ENCODE results near the gene PCDH18.
"Not testable (repeated sequence)": the region's sequence is repeated elsewhere in the genome, so short reads cannot be mapped to it uniquely, and the experiment has no call there.

Gene PCDH18

GRCh38 chr4:137528673-137529072 lies 3.6 kb downstream of the PCDH18 start:
- DNase-seq: no peak

- no peak for DNase-seq
Observed at GRCh38 chr4:137526681-137527080, 5.6 kb downstream of the PCDH18 start.

- no peak for DNase-seq
Observed at GRCh38 chr4:137524725-137525369, 7.4 kb downstream of the PCDH18 start.

GRCh38 chr4:137523329-137523728 lies 9.0 kb downstream of the PCDH18 start:
- DNase-seq: no peak

- DNase-seq: no peak
Observed at GRCh38 chr4:137521053-137521452, 11.2 kb downstream of the PCDH18 start.

GRCh38 chr4:137519406-137519805 lies 12.9 kb downstream of the PCDH18 start:
- no peak for DNase-seq

- not testable (repeated sequence) for DNase-seq
Observed at GRCh38 chr4:137517323-137517722, 15.0 kb downstream of the PCDH18 start.

- DNase-seq: no peak
Observed at GRCh38 chr4:137514406-137515111, 17.7 kb downstream of the PCDH18 start.

- DNase-seq: no peak
Observed at GRCh38 chr4:137510557-137511265, 21.6 kb downstream of the PCDH18 start.

- DNase-seq: no peak
Observed at GRCh38 chr4:137509855-137510282, 22.4 kb downstream of the PCDH18 start.

GRCh38 chr4:137502339-137503129 lies 29.8 kb downstream of the PCDH18 start:
- no peak for DNase-seq

GRCh38 chr4:137496267-137496666 lies 36.0 kb downstream of the PCDH18 start:
- DNase-seq: not testable (repeated sequence)

- no peak for DNase-seq
Observed at GRCh38 chr4:137495578-137495977, 36.7 kb downstream of the PCDH18 start.

GRCh38 chr4:137483313-137483959 lies 48.9 kb downstream of the PCDH18 start:
- DNase-seq: not testable (repeated sequence)

GRCh38 chr4:137479657-137480056 lies 52.6 kb downstream of the PCDH18 start:
- DNase-seq: not testable (repeated sequence)

GRCh38 chr4:137476345-137476744 lies 55.9 kb downstream of the PCDH18 start:
- DNase-seq: no peak

- no peak for DNase-seq
Observed at GRCh38 chr4:137474711-137475301, 57.5 kb downstream of the PCDH18 start.

- DNase-seq: no peak
Observed at GRCh38 chr4:137471895-137472294, 60.4 kb downstream of the PCDH18 start.

- no peak for DNase-seq
Observed at GRCh38 chr4:137471461-137471860, 60.8 kb downstream of the PCDH18 start.

GRCh38 chr4:137470806-137471205 lies 61.5 kb downstream of the PCDH18 start:
- DNase-seq: no peak
